ENCODE measurements around the gene RMI2. TPM values are rescaled to one million over a fixed set of nuclear protein-coding genes. Genes with fewer than 3 reads are reported as not detected.
A peak's percentile ranks its signal among the peaks of the same experiment; 100 is the strongest.

Gene RMI2
- total RNA-seq, 1 donor from 2014 or later = 0.48 TPM

- intact Hi-C loops (cut with DNase I) = loop anchor here (10.0 kb wide), 3 partner anchors 253 to 673 kb away; no protein-coding TSS in a partner anchor
- no peak for DNase-seq
- no peak for ATAC-seq (ENCODE audit: poor library complexity)
Observed at GRCh38 chr16:11391576-11391975, 46.3 kb downstream of the RMI2 start.

GRCh38 chr16:11392041-11392581 lies 46.9 kb downstream of the RMI2 start:
- intact Hi-C loops (cut with DNase I) = loop anchor here (10.0 kb wide), 3 partner anchors 253 to 673 kb away; no protein-coding TSS in a partner anchor
- DNase-seq = no peak
- ATAC-seq (ENCODE audit: poor library complexity) = no peak

- ATAC-seq (ENCODE audit: poor library complexity) (no peak), DNase-seq (peak; percentile 22)
- intact Hi-C loops (cut with DNase I) = loop anchor here (10.0 kb wide), 3 partner anchors 251 to 671 kb away; no protein-coding TSS in a partner anchor
Observed at GRCh38 chr16:11393366-11393765, 48.1 kb downstream of the RMI2 start.

GRCh38 chr16:11393861-11394592 lies 48.8 kb downstream of the RMI2 start:
- ATAC-seq (ENCODE audit: poor library complexity) = no peak
- DNase-seq = peak; percentile 15
- intact Hi-C loops (cut with DNase I) = loop anchor here (10.0 kb wide), 3 partner anchors 251 to 671 kb away; no protein-coding TSS in a partner anchor

GRCh38 chr16:11394593-11394960 lies 49.3 kb downstream of the RMI2 start:
- intact Hi-C loops (cut with DNase I) = loop anchor here (10.0 kb wide), 3 partner anchors 250 to 670 kb away; no protein-coding TSS in a partner anchor
- ATAC-seq (ENCODE audit: poor library complexity) (no peak), DNase-seq (peak; percentile 8)

GRCh38 chr16:11395008-11395948 lies 50.0 kb downstream of the RMI2 start:
- intact Hi-C loops (cut with DNase I) = loop anchor here (5.0 to 10.0 kb wide), 4 partner anchors 250 to 670 kb away; no protein-coding TSS in a partner anchor
- DNase-seq (peak; percentile 28), ATAC-seq (ENCODE audit: poor library complexity) (no peak)

- ATAC-seq (ENCODE audit: poor library complexity) (no peak), DNase-seq (no peak)
- intact Hi-C loops (cut with DNase I) = loop anchor here (5.0 to 10.0 kb wide), 4 partner anchors 249 to 669 kb away; no protein-coding TSS in a partner anchor
Observed at GRCh38 chr16:11395949-11396240, 50.6 kb downstream of the RMI2 start.

- intact Hi-C loops (cut with DNase I) = loop anchor here (5.0 to 10.0 kb wide), 4 partner anchors 248 to 668 kb away; no protein-coding TSS in a partner anchor
- ATAC-seq (ENCODE audit: poor library complexity) (peak; percentile 85), DNase-seq (peak; percentile 81)
Observed at GRCh38 chr16:11396241-11397048, 51.2 kb downstream of the RMI2 start.

- no peak for ATAC-seq (ENCODE audit: poor library complexity)
- intact Hi-C loops (cut with DNase I) = loop anchor here (5.0 to 10.0 kb wide), 4 partner anchors 247 to 667 kb away; no protein-coding TSS in a partner anchor
- DNase-seq = peak; percentile 34
Observed at GRCh38 chr16:11398136-11398535, 52.9 kb downstream of the RMI2 start.

GRCh38 chr16:11398851-11399250 lies 53.6 kb downstream of the RMI2 start:
- DNase-seq = peak; percentile 6
- no peak for ATAC-seq (ENCODE audit: poor library complexity)
- intact Hi-C loops (cut with DNase I) = loop anchor here (5.0 to 10.0 kb wide), 4 partner anchors 246 to 666 kb away; no protein-coding TSS in a partner anchor

- DNase-seq = peak; percentile 34
- no peak for ATAC-seq (ENCODE audit: poor library complexity)
- intact Hi-C loops (cut with DNase I) = loop anchor here (5.0 to 10.0 kb wide), 4 partner anchors 245 to 665 kb away; no protein-coding TSS in a partner anchor
Observed at GRCh38 chr16:11399261-11399831, 54.1 kb downstream of the RMI2 start.

- DNase-seq = peak; percentile 3
- intact Hi-C loops (cut with DNase I) = no loop called here
- no peak for ATAC-seq (ENCODE audit: poor library complexity)
Observed at GRCh38 chr16:11400076-11400475, 54.8 kb downstream of the RMI2 start.

Small RNA genes within 50 kb of the gene (microRNA-seq; reads per million reads assigned to microRNA genes)
- not detected for gene MIR548H2

Other genes with a start within 250 kb of the RMI2 start
- gene SOCS1, start 89.3 kb upstream of the RMI2 start, total RNA-seq = 3.7 TPM
- not detected for gene TNP2, start 76.1 kb upstream of the RMI2 start, total RNA-seq
- not detected for gene PRM3, start 71.8 kb upstream of the RMI2 start, total RNA-seq
- not detected for gene PRM2, start 69.0 kb upstream of the RMI2 start, total RNA-seq
- not detected for gene PRM1, start 64.1 kb upstream of the RMI2 start, total RNA-seq
- 74.3 TPM for gene LITAF, start 241.5 kb downstream of the RMI2 start, total RNA-seq